Vagina (tissue), 2 donors: ENCODE results near the gene ZNF467. TPM values are rescaled to one million over a fixed set of nuclear protein-coding genes. Genes with fewer than 3 reads are reported as not detected.

Experiments used
- DNase-seq, 2 donors: peaks; one replicate each; pipeline ENCODE4 v3.0.0-alpha.2; 2017; ENCODE audit errors: extremely low spot score in 2 of 2
- H3K27ac ChIP-seq: fragments of 200-600 bp; sonication (generic); one replicate; pipeline ENCODE4 v1.5.1; 2019
- H3K27me3 ChIP-seq: fragments of 200-600 bp; sonication (generic); one replicate; pipeline ENCODE4 v1.5.1; 2019
- H3K36me3 ChIP-seq, 2 donors: fragments of 200-600 bp; sonication (generic); one replicate each; pipeline ENCODE4 v1.5.1; 2017 to 2019
- H3K4me1 ChIP-seq: fragments of 200-600 bp; sonication (generic); one replicate; pipeline ENCODE4 v1.5.1; 2019
- H3K4me3 ChIP-seq, 2 donors: fragments of 200-600 bp; sonication (generic); 1 replicate in 1 of 2; 2 replicates in 1 of 2; pipeline ENCODE4 v1.5.1; 2016 to 2019
- H3K9me3 ChIP-seq: fragments of 200-600 bp; sonication (generic); one replicate; pipeline ENCODE4 v1.5.1; 2019
- POLR2A ChIP-seq, 2 donors: fragments of 450-650 bp; IDR thresholded peaks; one replicate each; pipeline ENCODE4 v1.6.1; 2017; ENCODE audit warnings: antibody characterized with exemption in 2 of 2, mild to moderate bottlenecking in 2 of 2, moderate library complexity in 2 of 2
- POLR2AphosphoS5 ChIP-seq, 2 donors: sonication (generic); formaldehyde crosslinking; IDR thresholded peaks; one replicate each; pipeline ENCODE4 v1.9.0; 2017; ENCODE audit warnings: antibody characterized with exemption in 2 of 2, mild to moderate bottlenecking in 2 of 2, low read depth in 1 of 2; ENCODE audit not compliant: insufficient read depth in 1 of 2
- intact Hi-C: fragments of 100-400 bp; cut with DNase I; formaldehyde crosslinking; loops from one replicate; pipeline ENCODE4 v1.15.1; 2023
- total RNA-seq: library from RNA; depleted of rRNA; stranded (reverse); fragments of >200 nt; gene quantifications from one replicate; pipeline ENCODE4 v1.2.3, GENCODE V29; 2016
- TF ChIP-seq, protein P1 (sequence below), 3 experiments: fragments of 450-650 bp in 2 of 3; fragments of 200-600 bp in 1 of 3; sonication (generic) in 1 of 3; IDR thresholded peaks; one replicate each; pipeline ENCODE4 v1.5.1; 2017 to 2019; ENCODE audit warnings: antibody characterized with exemption in 3 of 3, mild to moderate bottlenecking in 2 of 3, moderate library complexity in 2 of 3

Gene ZNF467
- total RNA-seq, 1 donor from 2014 or later: 13.3 TPM

DNA sequence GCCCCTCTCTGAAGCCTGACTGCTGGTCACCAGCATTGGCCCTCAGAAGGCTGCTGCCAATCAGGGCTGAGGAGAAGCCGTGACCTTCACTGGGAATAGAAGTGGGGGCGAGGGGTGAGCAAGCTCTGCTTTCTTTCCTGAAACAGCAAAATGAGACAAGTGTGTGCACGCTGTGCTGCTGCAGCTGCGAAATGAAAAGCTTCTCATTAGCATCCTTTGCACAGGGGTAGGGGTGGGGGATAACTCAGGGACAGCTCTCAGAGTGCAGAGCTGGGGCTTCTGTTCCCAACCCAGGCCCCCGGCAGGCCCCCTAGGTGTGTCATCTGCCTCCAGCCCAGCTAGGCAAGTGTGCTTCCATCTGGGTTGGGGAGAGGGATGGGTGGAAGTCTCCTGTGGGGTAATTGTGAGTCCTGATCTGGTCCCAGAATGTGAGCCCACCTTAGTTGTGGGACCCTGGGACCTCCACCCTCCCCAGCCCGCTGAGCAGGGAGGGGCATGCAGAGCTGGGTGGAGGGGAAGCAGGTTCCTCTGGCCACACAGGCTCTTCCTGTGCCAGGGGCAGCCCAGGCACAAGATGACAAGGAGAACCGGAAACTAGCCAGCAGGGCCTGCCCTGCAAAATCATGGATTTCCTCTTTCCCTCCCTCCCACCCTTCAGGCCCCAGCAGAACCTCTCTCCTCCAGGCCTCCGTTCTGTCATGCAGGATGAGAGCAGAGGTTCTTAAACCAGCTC is 22.2 kb downstream of the ZNF467 start:
- TF ChIP-seq, protein P1, sequence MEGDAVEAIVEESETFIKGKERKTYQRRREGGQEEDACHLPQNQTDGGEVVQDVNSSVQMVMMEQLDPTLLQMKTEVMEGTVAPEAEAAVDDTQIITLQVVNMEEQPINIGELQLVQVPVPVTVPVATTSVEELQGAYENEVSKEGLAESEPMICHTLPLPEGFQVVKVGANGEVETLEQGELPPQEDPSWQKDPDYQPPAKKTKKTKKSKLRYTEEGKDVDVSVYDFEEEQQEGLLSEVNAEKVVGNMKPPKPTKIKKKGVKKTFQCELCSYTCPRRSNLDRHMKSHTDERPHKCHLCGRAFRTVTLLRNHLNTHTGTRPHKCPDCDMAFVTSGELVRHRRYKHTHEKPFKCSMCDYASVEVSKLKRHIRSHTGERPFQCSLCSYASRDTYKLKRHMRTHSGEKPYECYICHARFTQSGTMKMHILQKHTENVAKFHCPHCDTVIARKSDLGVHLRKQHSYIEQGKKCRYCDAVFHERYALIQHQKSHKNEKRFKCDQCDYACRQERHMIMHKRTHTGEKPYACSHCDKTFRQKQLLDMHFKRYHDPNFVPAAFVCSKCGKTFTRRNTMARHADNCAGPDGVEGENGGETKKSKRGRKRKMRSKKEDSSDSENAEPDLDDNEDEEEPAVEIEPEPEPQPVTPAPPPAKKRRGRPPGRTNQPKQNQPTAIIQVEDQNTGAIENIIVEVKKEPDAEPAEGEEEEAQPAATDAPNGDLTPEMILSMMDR (IDR thresholded peaks at IDR 0.05): no peak
- TF ChIP-seq POLR2AphosphoS5 (IDR thresholded peaks at IDR 0.05; ENCODE audit: insufficient read depth in 1 of 2, low read depth in 1 of 2): no peak
- no peak for TF ChIP-seq POLR2A (IDR thresholded peaks at IDR 0.05)
- Histone ChIP-seq H3K4me3 (no peak overlapping the region), H3K9me3 (no peaks in the 10 kb centered on the region), H3K36me3 (no peaks in the 10 kb centered on the region), H3K27me3 (no peaks in the 10 kb centered on the region), H3K27ac (no peak overlapping the region), H3K4me1 (no peaks in the 10 kb centered on the region)
- no peak for DNase-seq
- intact Hi-C loops: no loop called here

DNA sequence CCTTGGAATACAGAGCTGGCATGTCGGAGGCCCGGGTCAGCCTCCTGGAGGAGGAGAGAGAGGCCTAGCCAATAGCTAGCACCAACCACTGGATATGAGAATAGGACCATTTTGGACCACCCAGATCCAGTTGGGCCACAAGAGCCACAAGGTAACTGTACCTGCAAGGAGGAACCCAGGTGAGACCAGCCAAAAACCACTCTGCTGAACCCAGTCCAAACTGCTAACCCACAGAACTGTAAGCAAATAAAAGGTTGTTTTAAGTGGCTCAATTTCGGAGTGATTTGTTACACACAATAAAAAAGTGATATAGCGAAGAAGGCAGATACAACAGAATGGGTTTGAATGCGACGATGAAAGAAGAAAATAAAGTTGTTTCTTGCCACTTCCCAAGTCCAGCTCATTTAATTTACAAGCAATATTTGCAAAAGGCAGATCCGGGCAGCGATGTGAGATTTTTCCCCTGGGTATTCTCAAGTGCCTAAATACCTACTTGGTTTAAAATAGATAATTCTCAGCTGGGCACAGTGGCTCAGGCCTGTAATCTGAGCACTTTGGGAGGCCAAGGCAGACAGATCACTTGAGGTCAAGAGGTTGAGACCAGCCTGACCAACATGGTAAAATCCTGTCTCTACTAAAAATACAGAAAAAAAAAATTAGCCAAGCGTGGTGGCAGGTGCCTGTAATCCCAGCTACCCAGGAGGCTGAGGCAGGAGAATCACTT is 23.1 kb downstream of the ZNF467 start:
- intact Hi-C loops: no loop called here
- no peak overlapping the region for H3K27ac ChIP-seq
- H3K4me1 ChIP-seq: no peaks in the 10 kb centered on the region
- DNase-seq: no peak
- H3K4me3 ChIP-seq: no peak overlapping the region
- H3K9me3 ChIP-seq: no peaks in the 10 kb centered on the region
- H3K27me3 ChIP-seq: no peaks in the 10 kb centered on the region
- TF ChIP-seq POLR2A (IDR thresholded peaks at IDR 0.05) (no peak), POLR2AphosphoS5 (IDR thresholded peaks at IDR 0.05; ENCODE audit: insufficient read depth in 1 of 2, low read depth in 1 of 2) (no peak)
- TF ChIP-seq, protein P1 (IDR thresholded peaks at IDR 0.05): no peak
- H3K36me3 ChIP-seq: no peaks in the 10 kb centered on the region

DNA sequence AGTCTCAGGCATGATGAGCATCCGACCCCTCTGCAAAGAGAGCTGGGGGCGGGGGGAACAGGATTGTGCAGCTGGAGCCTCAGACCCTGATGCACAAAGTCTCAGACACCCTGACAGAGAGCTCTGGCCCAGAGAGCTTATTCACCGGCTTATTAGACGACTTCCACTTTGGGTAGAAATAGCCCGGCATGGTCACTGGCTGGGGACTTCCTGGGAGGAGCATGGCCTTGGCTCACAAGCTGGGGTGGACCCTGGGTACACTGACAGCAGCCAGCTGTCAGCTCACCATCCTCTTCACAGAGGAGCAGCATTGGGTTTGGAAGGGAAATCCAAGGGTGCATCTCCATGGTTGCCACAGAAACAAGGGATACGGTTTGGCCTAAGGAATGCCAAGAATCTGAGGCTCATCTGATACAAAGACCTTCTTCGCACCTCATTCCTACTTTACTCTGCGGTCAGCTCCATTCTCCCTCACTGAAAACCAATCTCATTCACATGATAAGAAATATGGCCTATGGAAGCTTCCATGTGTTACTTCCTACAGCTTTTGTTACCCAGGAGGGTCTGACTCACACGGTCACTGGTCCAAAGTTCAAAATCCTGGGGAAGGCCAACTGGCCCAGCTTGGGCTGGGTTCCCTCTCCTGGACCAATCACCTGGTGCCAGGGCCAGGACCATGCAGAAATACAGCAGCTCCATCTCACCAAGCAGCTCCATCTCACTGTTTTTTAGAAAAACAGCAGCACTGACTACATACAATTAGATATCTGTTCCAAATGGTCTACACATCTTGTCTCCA is 25.1 kb downstream of the ZNF467 start:
- no peak overlapping the region for H3K4me3 ChIP-seq
- intact Hi-C loops: no loop called here
- no peak for TF ChIP-seq POLR2AphosphoS5 (IDR thresholded peaks at IDR 0.05; ENCODE audit: insufficient read depth in 1 of 2, low read depth in 1 of 2)
- TF ChIP-seq POLR2A (IDR thresholded peaks at IDR 0.05): no peak
- TF ChIP-seq, protein P1 (IDR thresholded peaks at IDR 0.05): no peak

DNA sequence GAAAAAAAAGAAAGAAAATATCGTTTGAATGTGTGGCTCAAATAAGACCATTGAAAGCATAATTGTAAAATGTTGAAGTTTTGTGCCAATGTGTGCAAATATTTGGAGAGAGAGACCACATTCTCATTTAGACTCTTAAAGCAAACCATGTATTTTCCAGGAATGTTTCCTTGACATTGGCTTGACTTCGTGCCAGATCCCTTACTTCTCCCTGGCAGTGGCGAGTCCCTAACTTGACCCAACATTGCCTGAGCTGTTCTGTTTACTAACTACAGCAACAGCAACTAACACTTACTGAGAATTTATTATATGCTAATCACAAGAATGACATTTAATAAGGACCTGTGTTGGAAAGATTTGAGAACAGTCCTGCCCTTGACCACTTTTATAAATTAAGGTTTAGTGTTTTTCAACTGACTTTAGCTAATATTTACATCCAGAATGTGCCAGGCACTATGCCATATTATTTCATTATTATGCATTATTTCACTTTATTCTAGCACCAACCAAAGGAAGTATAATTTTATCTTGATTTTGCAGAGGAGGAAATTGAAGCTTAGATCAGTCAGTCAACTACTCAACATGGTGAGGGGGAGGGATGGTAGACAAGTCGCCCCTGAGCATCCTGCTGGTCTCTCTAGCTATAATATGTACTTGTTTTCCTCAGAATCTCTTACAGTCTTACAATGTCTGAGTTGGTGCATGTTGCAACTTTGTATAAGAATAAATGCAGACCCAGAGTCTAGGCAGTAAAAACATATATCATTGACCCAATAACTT is 29.7 kb downstream of the ZNF467 start:
- no peaks in the 10 kb centered on the region for H3K27me3 ChIP-seq
- H3K4me1 ChIP-seq: peaks cover 9% of the 10 kb centered on the region
- intact Hi-C loops: no loop called here
- H3K4me3 ChIP-seq: no peak overlapping the region
- TF ChIP-seq POLR2A (IDR thresholded peaks at IDR 0.05) (no peak), POLR2AphosphoS5 (IDR thresholded peaks at IDR 0.05; ENCODE audit: insufficient read depth in 1 of 2, low read depth in 1 of 2) (no peak)
- TF ChIP-seq, protein P1 (IDR thresholded peaks at IDR 0.05): no peak
- DNase-seq: no peak
- no peak overlapping the region for H3K27ac ChIP-seq
- H3K9me3 ChIP-seq: no peaks in the 10 kb centered on the region
- H3K36me3 ChIP-seq: no peaks in the 10 kb centered on the region

More for the DNA sequence above, 25.1 kb downstream of the ZNF467 start:
- no peaks in the 10 kb centered on the region for H3K27me3 ChIP-seq
- H3K9me3 ChIP-seq: no peaks in the 10 kb centered on the region
- no peak overlapping the region for H3K27ac ChIP-seq
- no peaks in the 10 kb centered on the region for H3K4me1 ChIP-seq
- DNase-seq: no peak
- no peaks in the 10 kb centered on the region for H3K36me3 ChIP-seq
